ENCODE measurements around the gene RIPK4. TPM values are rescaled to one million over a fixed set of nuclear protein-coding genes. Genes with fewer than 3 reads are reported as not detected.

RIPK4 gene
- total and polyA plus RNA-seq, 12 donors = 0.04 to 0.18 (median 0.14) TPM; not detected in 5

- no peak for TF ChIP-seq CTCF (IDR thresholded peaks at IDR 0.05)
- no peak for TF ChIP-seq POLR2A (IDR thresholded peaks at IDR 0.05)
- 77 to 83% (median 80%) methylated on average over 2 of the region's 2 CpGs for WGBS, 4 donors
- H3K27ac ChIP-seq = no peak overlapping the region
- intact Hi-C loops (cut with DNase I) = no loop called here
- peaks cover under 1% of the 10 kb centered on the region for H3K27me3 ChIP-seq
- no peaks in the 10 kb centered on the region for H3K9me3 ChIP-seq (replicated peaks in 1 of 3)
- no peaks in the 10 kb centered on the region for H3K4me1 ChIP-seq (replicated peaks in 1 of 2)
- H3K36me3 ChIP-seq (replicated peaks in 1 of 2) = no peaks in the 10 kb centered on the region
- no peak overlapping the region for H3K4me3 ChIP-seq
- no peak for DNase-seq
Measured at GRCh38 chr21:41720250-41720649, 46.6 kb downstream of the RIPK4 start.

GRCh38 chr21:41719691-41720090, 47.2 kb downstream of the RIPK4 start:
- TF ChIP-seq CTCF (IDR thresholded peaks at IDR 0.05) (no peak), POLR2A (IDR thresholded peaks at IDR 0.05) (no peak)
- WGBS, 4 donors = 55 to 77% (median 73%) methylated on average over 6 of the region's 6 CpGs
- intact Hi-C loops (cut with DNase I) = no loop called here
- H3K36me3 ChIP-seq (replicated peaks in 1 of 2) = no peaks in the 10 kb centered on the region
- no peaks in the 10 kb centered on the region for H3K27me3 ChIP-seq
- no peaks in the 10 kb centered on the region for H3K4me1 ChIP-seq (replicated peaks in 1 of 2)
- H3K4me3 ChIP-seq = no peak overlapping the region
- no peak overlapping the region for H3K27ac ChIP-seq
- no peak for DNase-seq
- H3K9me3 ChIP-seq (replicated peaks in 1 of 3) = no peaks in the 10 kb centered on the region

GRCh38 chr21:41717573-41718330, 49.1 kb downstream of the RIPK4 start:
- Histone ChIP-seq H3K4me1 (replicated peaks in 1 of 2) (no peaks in the 10 kb centered on the region), H3K27me3 (no peaks in the 10 kb centered on the region), H3K27ac (no peak overlapping the region), H3K9me3 (replicated peaks in 1 of 3) (no peaks in the 10 kb centered on the region), H3K4me3 (no peak overlapping the region), H3K36me3 (replicated peaks in 1 of 2) (no peaks in the 10 kb centered on the region)
- DNase-seq = no peak
- TF ChIP-seq POLR2A (IDR thresholded peaks at IDR 0.05) (no peak), CTCF (IDR thresholded peaks at IDR 0.05) (no peak)
- 78 to 87% (median 81%) methylated on average over 11 to 15 of the region's 15 CpGs for WGBS, 4 donors
- intact Hi-C loops (cut with DNase I) = no loop called here

- 62 to 74% (median 72%) methylated on average over 6 to 7 of the region's 7 CpGs for WGBS, 4 donors
- no peaks in the 10 kb centered on the region for H3K36me3 ChIP-seq (replicated peaks in 1 of 2)
- no peak overlapping the region for H3K27ac ChIP-seq
- no peak for DNase-seq
- no peaks in the 10 kb centered on the region for H3K27me3 ChIP-seq
- TF ChIP-seq POLR2A (IDR thresholded peaks at IDR 0.05) (no peak), CTCF (IDR thresholded peaks at IDR 0.05) (no peak)
- H3K9me3 ChIP-seq (replicated peaks in 1 of 3) = no peaks in the 10 kb centered on the region
- no peak overlapping the region for H3K4me3 ChIP-seq
- intact Hi-C loops (cut with DNase I) = no loop called here
- H3K4me1 ChIP-seq (replicated peaks in 1 of 2) = no peaks in the 10 kb centered on the region
Measured at GRCh38 chr21:41716751-41717150, 50.1 kb downstream of the RIPK4 start.
